Measurements from ENCODE around the gene NASP. TPM values are rescaled to one million over a fixed set of nuclear protein-coding genes. Genes with fewer than 3 reads are reported as not detected.

Gene NASP, protein sequence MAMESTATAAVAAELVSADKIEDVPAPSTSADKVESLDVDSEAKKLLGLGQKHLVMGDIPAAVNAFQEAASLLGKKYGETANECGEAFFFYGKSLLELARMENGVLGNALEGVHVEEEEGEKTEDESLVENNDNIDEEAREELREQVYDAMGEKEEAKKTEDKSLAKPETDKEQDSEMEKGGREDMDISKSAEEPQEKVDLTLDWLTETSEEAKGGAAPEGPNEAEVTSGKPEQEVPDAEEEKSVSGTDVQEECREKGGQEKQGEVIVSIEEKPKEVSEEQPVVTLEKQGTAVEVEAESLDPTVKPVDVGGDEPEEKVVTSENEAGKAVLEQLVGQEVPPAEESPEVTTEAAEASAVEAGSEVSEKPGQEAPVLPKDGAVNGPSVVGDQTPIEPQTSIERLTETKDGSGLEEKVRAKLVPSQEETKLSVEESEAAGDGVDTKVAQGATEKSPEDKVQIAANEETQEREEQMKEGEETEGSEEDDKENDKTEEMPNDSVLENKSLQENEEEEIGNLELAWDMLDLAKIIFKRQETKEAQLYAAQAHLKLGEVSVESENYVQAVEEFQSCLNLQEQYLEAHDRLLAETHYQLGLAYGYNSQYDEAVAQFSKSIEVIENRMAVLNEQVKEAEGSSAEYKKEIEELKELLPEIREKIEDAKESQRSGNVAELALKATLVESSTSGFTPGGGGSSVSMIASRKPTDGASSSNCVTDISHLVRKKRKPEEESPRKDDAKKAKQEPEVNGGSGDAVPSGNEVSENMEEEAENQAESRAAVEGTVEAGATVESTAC
- total RNA-seq = 30.9 and 37.8 TPM in 2 replicates

GRCh38 chr1:45583666-45584350 lies at the start of gene NASP:
NASP (plus strand) TSS chr1:45584041; CDS start chr1:45584147, 106 bp downstream.

GRCh38 chr1:45550401-45551351 lies 33.2 kb upstream of the NASP start, which contains the start of gene AKR1A1:
AKR1A1 (plus strand) TSS chr1:45550826; CDS start chr1:45561795, 10,969 bp downstream.

GRCh38 chr1:45623972-45624371 lies 40.1 kb downstream of the NASP start, which contains the start of gene CCDC17:
CCDC17 (minus strand) TSS chr1:45624054; CDS start chr1:45623909, 145 bp downstream.

Other genes starting within 250 kb of the NASP start
- gene TOE1, start 243.9 kb upstream of the NASP start, total RNA-seq = 3.1 and 4.5 TPM in 2 replicates
- gene MUTYH, start 243.6 kb upstream of the NASP start, total RNA-seq = 9.7 and 11.3 TPM in 2 replicates
- 2.2 and 3.3 TPM in 2 replicates for gene TESK2, start 92.9 kb upstream of the NASP start, total RNA-seq
- gene CCDC163, start 84.0 kb upstream of the NASP start, total RNA-seq = 1.8 and 2.6 TPM in 2 replicates
- gene MMACHC, start 83.7 kb upstream of the NASP start, total RNA-seq = 5.9 and 7.1 TPM in 2 replicates
- gene PRDX1, start 62.2 kb upstream of the NASP start, total RNA-seq = 353 and 414 TPM in 2 replicates
- gene AKR1A1, start 33.2 kb upstream of the NASP start, total RNA-seq = 101 and 107 TPM in 2 replicates
- gene CCDC17, start 40.0 kb downstream of the NASP start, total RNA-seq = 0.10 and 1.00 TPM in 2 replicates
- gene GPBP1L1, start 102.5 kb downstream of the NASP start, total RNA-seq = 37.9 and 44.9 TPM in 2 replicates
- gene TMEM69, start 104.1 kb downstream of the NASP start, total RNA-seq = 18.8 and 30.7 TPM in 2 replicates
- gene IPP, start 166.6 kb downstream of the NASP start, total RNA-seq = 8.3 and 10.5 TPM in 2 replicates
- 10.3 and 11.1 TPM in 2 replicates for gene MAST2, start 219.6 kb downstream of the NASP start, total RNA-seq